Mucosa of rectum (tissue), 2 donors: ENCODE data around the gene RSRC1.
"Not testable (repeated sequence)": the region's sequence is repeated elsewhere in the genome, so short reads cannot be mapped to it uniquely, and the experiment has no call there.

Source experiments
- H3K27ac ChIP-seq, 2 donors: one replicate each; pipeline ENCODE4 v1.7.0; 2013; ENCODE audit warnings: inconsistent platforms in 2 of 2, low read depth in 2 of 2, low read length in 2 of 2
- H3K27me3 ChIP-seq, 2 donors: one replicate each; pipeline ENCODE4 v1.7.0; 2013; ENCODE audit warnings: low read length in 2 of 2; ENCODE audit not compliant: control insufficient read depth in 2 of 2, insufficient read depth in 2 of 2
- H3K36me3 ChIP-seq, 2 donors: one replicate each; pipeline ENCODE4 v1.7.0; 2013; ENCODE audit warnings: low read length in 2 of 2; ENCODE audit not compliant: control insufficient read depth in 2 of 2, insufficient read depth in 2 of 2
- H3K4me1 ChIP-seq, 2 donors: one replicate each; pipeline ENCODE4 v1.7.0; 2013; ENCODE audit warnings: low read length in 2 of 2, mild to moderate bottlenecking in 1 of 2; ENCODE audit not compliant: control insufficient read depth in 2 of 2, insufficient read depth in 2 of 2
- H3K4me3 ChIP-seq, 2 donors: one replicate each; pipeline ENCODE4 v1.7.0; 2013; ENCODE audit warnings: low read length in 2 of 2
- H3K9ac ChIP-seq, 2 donors: one replicate each; pipeline ENCODE4 v1.7.0; 2013; ENCODE audit warnings: low read length in 2 of 2, low read depth in 1 of 2, mild to moderate bottlenecking in 1 of 2
- H3K9me3 ChIP-seq, 2 donors: one replicate each; pipeline ENCODE4 v1.7.0; 2013; ENCODE audit warnings: low read length in 2 of 2; ENCODE audit not compliant: control insufficient read depth in 2 of 2
- donor health status: healthy.
- donor health status: Normal muscosa, but diverticular disease.

Gene RSRC1

DNA sequence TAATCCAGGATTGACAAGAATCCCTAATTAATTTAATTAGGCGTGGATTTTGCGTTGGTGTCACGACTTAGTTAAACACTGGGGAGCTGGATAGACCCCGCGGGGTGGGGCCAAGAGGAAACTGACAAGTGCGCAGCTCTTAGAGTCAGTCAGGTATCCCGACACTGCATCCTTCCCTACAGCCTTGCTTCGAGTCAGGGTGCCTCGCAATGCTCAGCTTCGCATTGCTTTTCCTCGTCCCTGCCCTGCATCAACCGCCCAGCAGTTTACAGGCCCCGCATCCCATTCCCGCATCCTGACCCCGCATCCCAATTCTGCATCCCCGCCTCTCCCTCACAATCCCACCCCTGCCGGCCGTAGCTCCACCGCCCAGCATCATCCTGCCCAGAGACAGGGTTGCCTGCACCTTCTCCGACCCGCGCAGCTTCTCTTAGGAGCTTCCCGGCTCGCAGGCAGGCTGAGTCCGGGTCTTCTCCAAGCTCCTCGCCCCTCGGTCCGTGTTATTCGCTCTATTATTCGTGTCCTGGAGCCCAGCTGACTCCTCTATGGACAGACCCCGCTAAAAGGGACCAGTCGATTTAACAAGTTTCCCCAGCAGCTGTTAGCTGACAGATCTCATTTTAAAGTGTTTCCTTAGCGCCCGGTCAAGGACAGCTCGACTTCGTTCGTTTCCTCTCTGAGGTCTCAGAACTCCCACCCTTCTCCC, 3.0 kb upstream of the RSRC1 start:
- Histone ChIP-seq H3K27ac (no peak overlapping the region), H3K9ac (no peak overlapping the region), H3K36me3 (no peaks in the 10 kb centered on the region), H3K4me1 (peaks cover 29 to 35% of the 10 kb centered on the region in 2 donors), H3K9me3 (peaks cover 0 to 3% of the 10 kb centered on the region in 2 donors), H3K4me3 (peak overlapping the region in 1 of 2 donors; percentile 33), H3K27me3 (peaks cover 54 to 74% of the 10 kb centered on the region in 2 donors)

- Histone ChIP-seq H3K36me3 (no peaks in the 10 kb centered on the region), H3K4me1 (peaks cover 27 to 34% of the 10 kb centered on the region in 2 donors), H3K27ac (no peak overlapping the region), H3K9ac (no peak overlapping the region), H3K9me3 (peaks cover 0 to 3% of the 10 kb centered on the region in 2 donors), H3K27me3 (peaks cover 45 to 65% of the 10 kb centered on the region in 2 donors), H3K4me3 (no peak overlapping the region)
Measured at GRCh38 chr3:158107605-158108444, 2.1 kb upstream of the RSRC1 start.

DNA sequence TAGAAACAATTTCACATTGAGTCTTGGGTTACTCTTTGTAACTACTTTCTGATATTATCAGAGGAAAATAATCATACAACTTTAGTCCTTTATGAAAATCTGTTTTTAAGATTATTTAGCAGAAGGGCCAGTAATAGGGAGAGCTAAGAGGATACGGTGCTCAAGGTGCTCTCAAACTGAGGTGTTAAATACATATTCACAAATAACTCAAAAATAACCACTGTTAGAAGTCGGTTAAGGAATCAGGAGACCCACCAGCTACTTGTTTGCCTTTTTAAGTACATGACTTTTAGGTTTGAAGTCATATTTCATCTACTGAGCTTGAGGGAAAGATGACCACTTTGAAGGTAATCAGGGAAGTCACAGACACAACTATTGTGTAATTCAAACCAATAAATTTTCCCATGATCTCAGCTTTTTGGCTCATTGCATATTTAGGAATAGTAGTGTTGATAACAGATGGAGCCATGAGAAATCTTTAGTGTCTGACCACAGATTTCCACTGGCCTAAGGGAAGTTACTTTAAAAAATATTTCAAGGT, 1.4 kb upstream of the RSRC1 start:
- H3K27me3 ChIP-seq = peaks cover 38 to 58% of the 10 kb centered on the region in 2 donors
- H3K36me3 ChIP-seq = no peaks in the 10 kb centered on the region
- H3K9me3 ChIP-seq = peaks cover 0 to 3% of the 10 kb centered on the region in 2 donors
- H3K4me1 ChIP-seq = peaks cover 20 to 27% of the 10 kb centered on the region in 2 donors
- no peak overlapping the region for H3K4me3 ChIP-seq
- H3K9ac ChIP-seq = no peak overlapping the region
- H3K27ac ChIP-seq = no peak overlapping the region

DNA sequence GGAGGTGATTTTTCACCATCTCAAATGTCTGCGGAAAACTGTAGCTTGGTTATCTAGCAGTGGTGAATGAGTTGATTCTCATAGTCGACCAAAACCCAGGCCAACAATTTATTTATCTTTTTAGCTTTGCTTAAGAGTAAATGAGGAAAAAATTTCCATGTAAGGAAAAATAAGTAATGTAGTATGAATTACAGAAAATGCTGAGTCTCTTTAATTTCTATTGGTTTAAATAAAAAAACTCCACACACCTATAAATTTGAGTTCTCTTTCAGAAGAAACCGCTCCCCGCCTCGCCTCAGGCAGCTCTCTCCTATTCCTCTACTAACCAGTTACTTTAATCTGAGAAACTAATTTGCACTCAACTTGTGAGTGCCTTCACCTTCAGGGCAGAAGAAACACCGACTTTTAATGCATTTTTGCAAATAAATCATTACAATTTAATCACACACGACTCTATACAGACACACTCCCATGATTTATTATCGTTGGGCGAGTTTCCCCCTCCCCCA, 540 bp upstream of the RSRC1 start:
- Histone ChIP-seq H3K4me1 (peaks cover 17 to 24% of the 10 kb centered on the region in 2 donors), H3K27ac (no peak overlapping the region), H3K9me3 (peaks cover 0 to 3% of the 10 kb centered on the region in 2 donors), H3K36me3 (no peaks in the 10 kb centered on the region), H3K27me3 (peaks cover 30 to 50% of the 10 kb centered on the region in 2 donors), H3K9ac (peak overlapping the region in 1 of 2 donors; percentile 76), H3K4me3 (peak overlapping the region; percentile 92 to 94)

- peak overlapping the region; percentile 64 to 76 for H3K9ac ChIP-seq
- H3K27ac ChIP-seq = peak overlapping the region; percentile 85 to 89
Measured at GRCh38 chr3:158110658-158111018, 749 bp downstream of the RSRC1 start.

GRCh38 chr3:158111861-158112260, 2.0 kb downstream of the RSRC1 start:
- Histone ChIP-seq H3K9ac (no peak overlapping the region), H3K36me3 (no peaks in the 10 kb centered on the region), H3K27ac (no peak overlapping the region), H3K4me1 (peaks cover 11 to 13% of the 10 kb centered on the region in 2 donors), H3K9me3 (peaks cover 0 to 3% of the 10 kb centered on the region in 2 donors), H3K4me3 (no peak overlapping the region), H3K27me3 (peaks cover 16 to 26% of the 10 kb centered on the region in 2 donors)

More at GRCh38 chr3:158110658-158111018, 749 bp downstream of the RSRC1 start:
- Histone ChIP-seq H3K27me3 (peaks cover 24 to 38% of the 10 kb centered on the region in 2 donors), H3K4me3 (peak overlapping the region; percentile 92 to 94), H3K36me3 (no peaks in the 10 kb centered on the region), H3K9me3 (peaks cover 0 to 3% of the 10 kb centered on the region in 2 donors), H3K4me1 (peaks cover 17 to 18% of the 10 kb centered on the region in 2 donors)

- not testable (repeated sequence) for H3K36me3 ChIP-seq, H3K4me3 ChIP-seq, H3K27ac ChIP-seq, H3K9ac ChIP-seq, H3K27me3 ChIP-seq, H3K9me3 ChIP-seq
- peaks cover 9 to 11% of the 10 kb centered on the region in 2 donors for H3K4me1 ChIP-seq
Measured at GRCh38 chr3:158113595-158113994, 3.7 kb downstream of the RSRC1 start.

- no peaks in the 10 kb centered on the region for H3K9me3 ChIP-seq
- no peak overlapping the region for H3K27ac ChIP-seq
- no peaks in the 10 kb centered on the region for H3K27me3 ChIP-seq
- no peaks in the 10 kb centered on the region for H3K4me1 ChIP-seq
- no peak overlapping the region for H3K4me3 ChIP-seq
- no peak overlapping the region for H3K9ac ChIP-seq
- H3K36me3 ChIP-seq = peaks cover 10 to 18% of the 10 kb centered on the region in 2 donors
Measured at GRCh38 chr3:158120330-158120729, 10.4 kb downstream of the RSRC1 start.

DNA sequence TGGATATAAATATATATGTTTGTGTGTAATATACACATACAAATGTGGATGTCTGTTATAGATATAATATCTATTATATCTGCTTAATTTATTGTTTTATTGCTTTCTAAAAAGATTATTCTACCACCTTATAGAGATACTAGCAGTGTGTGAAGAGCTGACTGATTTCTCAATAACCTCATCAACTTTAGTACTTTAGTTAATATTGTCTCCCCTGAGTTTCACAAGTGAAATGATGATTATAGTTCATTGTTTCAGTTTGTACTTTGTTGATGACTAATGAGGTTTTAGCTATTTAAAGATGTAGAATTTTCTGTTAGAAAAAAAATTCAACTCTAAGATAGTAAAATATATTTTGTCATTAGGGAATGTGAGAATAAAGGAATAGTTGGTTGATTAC, 11.4 kb downstream of the RSRC1 start:
- H3K27ac ChIP-seq = no peak overlapping the region
- H3K9me3 ChIP-seq = no peaks in the 10 kb centered on the region
- H3K4me1 ChIP-seq = no peaks in the 10 kb centered on the region
- peaks cover 12 to 20% of the 10 kb centered on the region in 2 donors for H3K36me3 ChIP-seq
- no peak overlapping the region for H3K9ac ChIP-seq
- H3K27me3 ChIP-seq = no peaks in the 10 kb centered on the region
- no peak overlapping the region for H3K4me3 ChIP-seq

GRCh38 chr3:158122721-158123120, 12.8 kb downstream of the RSRC1 start:
- H3K27ac ChIP-seq = not testable (repeated sequence)
- H3K36me3 ChIP-seq = peaks cover 12 to 21% of the 10 kb centered on the region in 2 donors

More at GRCh38 chr3:158122721-158123120, 12.8 kb downstream of the RSRC1 start:
- not testable (repeated sequence) for H3K4me3 ChIP-seq, H3K27me3 ChIP-seq, H3K9me3 ChIP-seq, H3K9ac ChIP-seq, H3K4me1 ChIP-seq
